NB4 (cell line): Measurements from ENCODE around the gene ATRAID.
"Not testable (repeated sequence)": the region's sequence is repeated elsewhere in the genome, so short reads cannot be mapped to it uniquely, and the experiment has no call there.

Source experiments
- CTCF ChIP-seq: IDR thresholded peaks from one replicate; pipeline ENCODE4 v1.5.1; 2012; ENCODE audit warnings: low read depth, low read length
- MYC ChIP-seq: IDR thresholded peaks from 2 replicates; pipeline ENCODE4 v1.6.1; 2011; ENCODE audit warnings: low read depth, low read length

- TF ChIP-seq CTCF, MYC: not testable (repeated sequence)
These were observed 13.8 kb upstream of the ATRAID start for GRCh38 chr2:27198068-27198467.
